ENCODE measurements around the gene CYP1B1.
A peak's percentile ranks its signal among the peaks of the same experiment; 100 is the strongest.

Gene CYP1B1

GRCh38 chr2:38075507-38076151 is at the start of gene CYP1B1:
Gene CYP1B1 (minus strand): TSS chr2:38076151. CDS start chr2:38075388, 763 bp downstream.
- peak within 1 kb of the TSS; percentile 18 for H3K9ac ChIP-seq (ENCODE audit: low read depth, low read length)
- no peaks in the 10 kb centered on the region for H3K36me3 ChIP-seq (ENCODE audit: control insufficient read depth, insufficient read depth, low read length)

DNA sequence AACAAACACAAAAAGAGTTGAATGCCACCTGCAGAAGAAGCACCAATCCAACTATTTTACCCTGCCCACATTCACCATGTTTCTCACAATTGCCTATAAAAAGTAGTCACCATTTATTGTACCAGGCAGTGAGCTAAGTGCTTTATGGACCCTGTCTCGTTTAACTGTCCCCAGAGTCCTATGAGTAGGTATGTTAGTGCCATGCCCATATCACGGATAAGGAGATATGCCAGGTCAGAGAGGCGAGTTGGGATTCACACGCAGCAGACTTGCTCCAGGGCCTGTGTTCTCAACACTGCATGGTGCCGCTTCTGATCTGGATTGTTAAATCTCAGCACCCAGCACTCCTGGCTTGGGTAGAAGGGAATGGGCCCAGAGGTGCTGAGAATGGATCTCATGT is 49.1 kb upstream of the CYP1B1 start:
- H3K27me3 ChIP-seq (ENCODE audit: control insufficient read depth, insufficient read depth, low read length), result no peaks in the 10 kb centered on the region
- no peaks in the 10 kb centered on the region for H3K4me1 ChIP-seq (ENCODE audit: control insufficient read depth, insufficient read depth, low read length)
- peaks cover 12% of the 10 kb centered on the region for H3K9me3 ChIP-seq (ENCODE audit: control insufficient read depth, insufficient read depth, low read length)
- no peaks in the 10 kb centered on the region for H3K36me3 ChIP-seq (ENCODE audit: control insufficient read depth, insufficient read depth, low read length)
- no peak overlapping the region for H3K9ac ChIP-seq (ENCODE audit: low read depth, low read length)
- H3K4me3 ChIP-seq (ENCODE audit: low read depth, low read length), result no peak overlapping the region

More at GRCh38 chr2:38075507-38076151, at the start of gene CYP1B1:
- H3K4me3 ChIP-seq (ENCODE audit: low read depth, low read length), result peak within 1 kb of the TSS; percentile 70
- H3K27me3 ChIP-seq (ENCODE audit: control insufficient read depth, insufficient read depth, low read length), result peaks cover 50% of the 10 kb centered on the region
- no peaks in the 10 kb centered on the region for H3K9me3 ChIP-seq (ENCODE audit: control insufficient read depth, insufficient read depth, low read length)
- peaks cover 28% of the 10 kb centered on the region for H3K4me1 ChIP-seq (ENCODE audit: control insufficient read depth, insufficient read depth, low read length)

DNA sequence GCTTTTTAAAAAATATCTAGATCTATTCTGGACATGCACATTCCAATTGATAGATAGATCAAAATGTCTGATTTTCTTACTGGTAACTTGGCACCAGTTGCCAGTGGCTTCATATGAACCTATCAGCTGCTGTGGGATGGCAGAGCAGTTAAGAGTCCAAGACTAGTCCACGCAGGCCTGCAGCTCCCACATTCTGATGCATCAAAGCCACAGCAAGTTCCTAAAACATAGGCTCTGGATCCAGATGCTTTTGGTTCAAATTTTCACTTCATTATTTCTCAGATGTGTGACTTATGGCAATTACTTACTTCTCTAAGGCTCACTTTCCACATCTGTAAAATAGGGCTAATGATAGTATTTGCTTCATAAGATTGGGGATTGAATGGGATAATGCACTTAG is 48.0 kb upstream of the CYP1B1 start:
- H3K27me3 ChIP-seq (ENCODE audit: control insufficient read depth, insufficient read depth, low read length), result no peaks in the 10 kb centered on the region
- no peak overlapping the region for H3K9ac ChIP-seq (ENCODE audit: low read depth, low read length)
- peaks cover 12% of the 10 kb centered on the region for H3K9me3 ChIP-seq (ENCODE audit: control insufficient read depth, insufficient read depth, low read length)
- H3K36me3 ChIP-seq (ENCODE audit: control insufficient read depth, insufficient read depth, low read length), result no peaks in the 10 kb centered on the region
- no peak overlapping the region for H3K4me3 ChIP-seq (ENCODE audit: low read depth, low read length)
- no peaks in the 10 kb centered on the region for H3K4me1 ChIP-seq (ENCODE audit: control insufficient read depth, insufficient read depth, low read length)

DNA sequence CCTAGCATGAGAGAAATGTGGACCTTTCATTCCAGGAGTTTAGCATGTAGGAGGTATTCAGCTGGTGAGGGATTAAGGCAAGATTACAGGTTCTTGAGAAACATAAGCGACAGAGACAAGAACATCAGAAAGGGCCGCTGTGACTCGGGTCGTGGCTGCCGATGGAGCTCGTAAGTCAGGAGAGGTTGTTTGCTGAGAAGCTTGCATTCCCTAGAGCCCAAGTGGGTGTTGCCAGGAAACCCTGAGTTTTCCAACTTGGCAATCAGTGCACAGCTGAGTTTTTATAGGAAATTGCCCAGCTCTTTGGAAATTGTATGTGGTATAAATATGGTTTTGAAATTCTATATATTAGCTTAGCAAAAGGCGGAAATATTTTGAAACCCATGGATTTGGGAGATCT is 46.4 kb upstream of the CYP1B1 start:
- Histone ChIP-seq H3K36me3 (ENCODE audit: control insufficient read depth, insufficient read depth, low read length) (no peaks in the 10 kb centered on the region), H3K9ac (ENCODE audit: low read depth, low read length) (no peak overlapping the region), H3K9me3 (ENCODE audit: control insufficient read depth, insufficient read depth, low read length) (peaks cover 5% of the 10 kb centered on the region), H3K4me3 (ENCODE audit: low read depth, low read length) (no peak overlapping the region), H3K4me1 (ENCODE audit: control insufficient read depth, insufficient read depth, low read length) (no peaks in the 10 kb centered on the region), H3K27me3 (ENCODE audit: control insufficient read depth, insufficient read depth, low read length) (no peaks in the 10 kb centered on the region)

- H3K9ac ChIP-seq (ENCODE audit: low read depth, low read length), result no peak overlapping the region
- H3K27me3 ChIP-seq (ENCODE audit: control insufficient read depth, insufficient read depth, low read length), result no peaks in the 10 kb centered on the region
- no peak overlapping the region for H3K4me3 ChIP-seq (ENCODE audit: low read depth, low read length)
- no peaks in the 10 kb centered on the region for H3K36me3 ChIP-seq (ENCODE audit: control insufficient read depth, insufficient read depth, low read length)
- H3K4me1 ChIP-seq (ENCODE audit: control insufficient read depth, insufficient read depth, low read length), result no peaks in the 10 kb centered on the region
- peaks cover 5% of the 10 kb centered on the region for H3K9me3 ChIP-seq (ENCODE audit: control insufficient read depth, insufficient read depth, low read length)
These were observed 45.5 kb upstream of the CYP1B1 start for GRCh38 chr2:38121481-38121880.

DNA sequence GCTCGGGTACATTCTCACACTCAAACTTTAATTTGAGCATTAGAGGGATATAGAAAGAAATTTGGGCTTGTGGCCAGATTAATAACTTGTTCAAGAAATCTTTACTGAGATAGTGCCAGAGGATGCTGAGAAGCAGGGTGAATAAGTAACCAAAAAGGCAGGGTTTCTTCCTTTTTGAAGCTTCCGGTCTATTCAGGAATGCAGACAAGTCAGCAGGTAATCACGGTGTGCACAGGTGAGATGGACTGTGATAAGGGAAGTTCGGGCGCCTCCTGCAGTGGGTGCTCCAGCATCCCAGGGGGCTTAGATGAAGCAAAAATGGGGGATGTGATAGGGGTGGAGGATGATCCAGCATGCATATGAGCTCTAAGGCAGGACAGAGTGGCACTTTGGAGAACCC is 44.9 kb upstream of the CYP1B1 start:
- Histone ChIP-seq H3K9me3 (ENCODE audit: control insufficient read depth, insufficient read depth, low read length) (no peaks in the 10 kb centered on the region), H3K4me1 (ENCODE audit: control insufficient read depth, insufficient read depth, low read length) (no peaks in the 10 kb centered on the region)

GRCh38 chr2:38120264-38120592 is 44.3 kb upstream of the CYP1B1 start:
- H3K4me3 ChIP-seq (ENCODE audit: low read depth, low read length), result no peak overlapping the region
- H3K9me3 ChIP-seq (ENCODE audit: control insufficient read depth, insufficient read depth, low read length), result no peaks in the 10 kb centered on the region
- H3K4me1 ChIP-seq (ENCODE audit: control insufficient read depth, insufficient read depth, low read length), result no peaks in the 10 kb centered on the region
- H3K36me3 ChIP-seq (ENCODE audit: control insufficient read depth, insufficient read depth, low read length), result no peaks in the 10 kb centered on the region
- H3K9ac ChIP-seq (ENCODE audit: low read depth, low read length), result no peak overlapping the region
- no peaks in the 10 kb centered on the region for H3K27me3 ChIP-seq (ENCODE audit: control insufficient read depth, insufficient read depth, low read length)

More for the DNA sequence above, 44.9 kb upstream of the CYP1B1 start:
- Histone ChIP-seq H3K9ac (ENCODE audit: low read depth, low read length) (no peak overlapping the region), H3K4me3 (ENCODE audit: low read depth, low read length) (no peak overlapping the region), H3K36me3 (ENCODE audit: control insufficient read depth, insufficient read depth, low read length) (no peaks in the 10 kb centered on the region), H3K27me3 (ENCODE audit: control insufficient read depth, insufficient read depth, low read length) (no peaks in the 10 kb centered on the region)

- H3K4me1 ChIP-seq (ENCODE audit: control insufficient read depth, insufficient read depth, low read length), result no peaks in the 10 kb centered on the region
These were observed 40.8 kb upstream of the CYP1B1 start for GRCh38 chr2:38116762-38117161.

DNA sequence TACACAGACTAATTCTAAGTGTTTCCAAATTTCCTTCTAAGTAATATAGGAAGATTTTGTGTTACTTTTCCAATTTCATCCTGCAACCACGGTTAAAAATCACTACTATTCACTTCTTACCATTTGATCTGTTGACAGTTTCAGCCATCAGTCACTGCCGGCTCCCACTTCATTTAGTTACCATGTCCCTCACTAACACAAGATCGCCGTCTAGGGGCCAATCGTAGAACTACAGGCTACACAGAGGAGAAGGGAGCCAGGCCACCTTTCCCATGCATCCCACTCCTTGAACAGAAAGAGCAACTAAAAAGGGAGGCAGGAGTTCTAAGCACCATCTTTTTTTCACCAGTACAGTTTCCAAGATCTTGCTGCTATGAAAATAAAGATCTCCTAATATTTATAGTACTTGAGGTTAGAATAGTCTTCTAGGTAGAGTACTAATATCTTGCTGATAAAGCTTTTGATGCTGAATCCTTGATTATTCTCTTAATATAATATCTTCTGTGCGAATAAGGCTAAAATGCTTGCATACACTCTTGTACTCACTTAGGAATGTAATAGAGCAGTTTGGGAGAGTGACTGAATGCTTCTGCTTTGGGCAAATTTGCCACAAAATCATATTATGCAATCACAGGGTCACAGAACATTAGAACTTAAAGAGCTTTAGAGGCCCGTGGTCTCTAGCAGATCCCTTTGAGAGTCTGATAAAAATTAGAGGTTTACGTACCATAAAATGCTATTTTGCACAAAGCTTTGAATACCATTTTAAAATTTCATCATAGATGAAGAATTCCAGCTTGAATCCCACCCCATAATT is 39.5 kb upstream of the CYP1B1 start:
- Histone ChIP-seq H3K9me3 (ENCODE audit: control insufficient read depth, insufficient read depth, low read length) (no peaks in the 10 kb centered on the region), H3K27me3 (ENCODE audit: control insufficient read depth, insufficient read depth, low read length) (no peaks in the 10 kb centered on the region), H3K36me3 (ENCODE audit: control insufficient read depth, insufficient read depth, low read length) (no peaks in the 10 kb centered on the region), H3K4me1 (ENCODE audit: control insufficient read depth, insufficient read depth, low read length) (no peaks in the 10 kb centered on the region), H3K4me3 (ENCODE audit: low read depth, low read length) (no peak overlapping the region), H3K9ac (ENCODE audit: low read depth, low read length) (no peak overlapping the region)

More at GRCh38 chr2:38116762-38117161, 40.8 kb upstream of the CYP1B1 start:
- Histone ChIP-seq H3K9ac (ENCODE audit: low read depth, low read length) (no peak overlapping the region), H3K4me3 (ENCODE audit: low read depth, low read length) (no peak overlapping the region), H3K36me3 (ENCODE audit: control insufficient read depth, insufficient read depth, low read length) (no peaks in the 10 kb centered on the region), H3K27me3 (ENCODE audit: control insufficient read depth, insufficient read depth, low read length) (no peaks in the 10 kb centered on the region), H3K9me3 (ENCODE audit: control insufficient read depth, insufficient read depth, low read length) (no peaks in the 10 kb centered on the region)

DNA sequence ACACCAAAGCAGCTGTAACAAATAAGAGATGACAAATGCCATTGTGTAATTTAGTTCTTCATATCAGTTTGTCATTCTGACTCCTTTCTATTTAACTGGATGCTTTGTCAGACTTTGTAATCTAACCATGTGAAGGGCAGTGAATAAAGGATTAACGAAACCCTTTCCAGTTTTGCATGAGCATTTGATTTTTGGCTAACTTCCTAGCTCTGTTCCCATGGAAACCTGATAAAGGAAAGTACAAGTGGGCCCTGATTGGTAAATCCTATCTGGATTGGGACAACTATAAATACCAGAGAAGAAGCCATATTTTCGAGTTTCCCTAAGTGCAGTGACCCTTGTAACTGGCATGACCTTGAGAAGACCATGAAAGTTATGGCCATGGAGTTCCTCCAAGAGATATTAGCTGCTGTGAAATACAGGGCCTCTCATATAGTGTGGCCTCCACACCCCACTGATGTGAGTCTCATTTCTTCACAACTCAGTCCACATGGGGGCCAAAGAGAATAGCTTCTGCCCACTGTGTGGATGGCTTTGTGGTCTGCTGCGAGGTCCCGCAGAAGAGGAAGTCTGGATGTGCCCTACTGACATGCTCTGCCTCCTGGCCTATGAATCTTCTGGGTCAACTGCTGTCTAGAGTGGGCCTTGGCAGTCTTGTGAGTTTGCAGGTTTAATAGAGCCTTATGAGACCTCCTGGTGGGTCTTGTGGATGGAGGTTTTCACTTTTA is 38.2 kb upstream of the CYP1B1 start:
- no peaks in the 10 kb centered on the region for H3K4me1 ChIP-seq (ENCODE audit: control insufficient read depth, insufficient read depth, low read length)
- H3K36me3 ChIP-seq (ENCODE audit: control insufficient read depth, insufficient read depth, low read length), result no peaks in the 10 kb centered on the region
- H3K9ac ChIP-seq (ENCODE audit: low read depth, low read length), result no peak overlapping the region
- H3K9me3 ChIP-seq (ENCODE audit: control insufficient read depth, insufficient read depth, low read length), result no peaks in the 10 kb centered on the region
- peaks cover 3% of the 10 kb centered on the region for H3K27me3 ChIP-seq (ENCODE audit: control insufficient read depth, insufficient read depth, low read length)
- no peak overlapping the region for H3K4me3 ChIP-seq (ENCODE audit: low read depth, low read length)

- Histone ChIP-seq H3K4me3 (ENCODE audit: low read depth, low read length) (no peak overlapping the region), H3K27me3 (ENCODE audit: control insufficient read depth, insufficient read depth, low read length) (peaks cover 4% of the 10 kb centered on the region), H3K9me3 (ENCODE audit: control insufficient read depth, insufficient read depth, low read length) (no peaks in the 10 kb centered on the region), H3K9ac (ENCODE audit: low read depth, low read length) (no peak overlapping the region), H3K4me1 (ENCODE audit: control insufficient read depth, insufficient read depth, low read length) (peaks cover 7% of the 10 kb centered on the region), H3K36me3 (ENCODE audit: control insufficient read depth, insufficient read depth, low read length) (no peaks in the 10 kb centered on the region)
These were observed 37.1 kb upstream of the CYP1B1 start for GRCh38 chr2:38113051-38113450.
